Endodermal cell (in vitro differentiated cells): ENCODE data around the gene RBM12. TPM values are rescaled to one million over a fixed set of nuclear protein-coding genes. Genes with fewer than 3 reads are reported as not detected.

ENCODE experiments used
- DNase-seq: peaks from one replicate; pipeline ENCODE4 v3.0.0-alpha.2; 2017
- H3K27ac ChIP-seq: 2 replicates; pipeline ENCODE4 v1.5.1; 2013; ENCODE audit warnings: mild to moderate bottlenecking, low read depth, low read length, moderate library complexity
- H3K27me3 ChIP-seq: 2 replicates; pipeline ENCODE4 v1.6.1; 2013; ENCODE audit warnings: mild to moderate bottlenecking, low read length, moderate library complexity; ENCODE audit not compliant: insufficient read depth, control insufficient read depth, poor library complexity, severe bottlenecking
- H3K36me3 ChIP-seq: 2 replicates; pipeline ENCODE4 v1.7.0; 2013; ENCODE audit warnings: mild to moderate bottlenecking, low read length, moderate library complexity; ENCODE audit not compliant: control insufficient read depth, insufficient read depth
- H3K4me1 ChIP-seq: one replicate; pipeline ENCODE4 v1.7.0; 2013; ENCODE audit warnings: low read length; ENCODE audit not compliant: control insufficient read depth, insufficient read depth
- H3K4me3 ChIP-seq: 2 replicates; pipeline ENCODE4 v1.5.1; 2013; ENCODE audit warnings: mild to moderate bottlenecking, low read length, moderate library complexity
- H3K9ac ChIP-seq: 2 replicates; pipeline ENCODE4 v1.6.1; 2013; ENCODE audit warnings: mild to moderate bottlenecking, low read length, moderate library complexity; ENCODE audit not compliant: poor library complexity, severe bottlenecking; ENCODE audit errors: extremely low read depth
- H3K9me3 ChIP-seq: 2 replicates; pipeline ENCODE4 v1.6.1; 2013; ENCODE audit warnings: mild to moderate bottlenecking, low read length, moderate library complexity; ENCODE audit not compliant: control insufficient read depth
- H3K27ac Mint-ChIP-seq: 2 replicates; pipeline ENCODE4 v1.8.0; 2020; ENCODE audit warnings: mixed read lengths
- H3K27me3 Mint-ChIP-seq: 2 replicates; pipeline ENCODE4 v1.8.0; 2021; ENCODE audit warnings: mild to moderate bottlenecking, mixed read lengths; ENCODE audit not compliant: insufficient read depth
- H3K36me3 Mint-ChIP-seq: 2 replicates; pipeline ENCODE4 v1.8.0; 2020; ENCODE audit warnings: low read depth, mixed read lengths
- H3K4me1 Mint-ChIP-seq: 2 replicates; pipeline ENCODE4 v1.8.0; 2020; ENCODE audit warnings: mixed read lengths
- H3K4me3 Mint-ChIP-seq: 2 replicates; pipeline ENCODE4 v1.8.0; 2020; ENCODE audit warnings: mild to moderate bottlenecking, moderate library complexity, mixed read lengths
- H3K9me3 Mint-ChIP-seq: 2 replicates; pipeline ENCODE4 v1.8.0; 2020; ENCODE audit warnings: mild to moderate bottlenecking, mixed read lengths
- WGBS, 2 experiments: methylation state at CpG; one replicate each; pipeline versions ENCODE4 v1.1.5 to v1.1.7; 2013; ENCODE audit warnings: missing lambda C conversion rate in 2 of 2, mixed read lengths in 1 of 2; ENCODE audit not compliant: insufficient coverage in 1 of 2, insufficient read length in 1 of 2; 5-methylcytosine and 5-hydroxymethylcytosine counted together
- total RNA-seq, 2 donors: library from RNA; stranded (reverse); fragmentation: NEBNext Ultra II Directional in 1 of 2; extraction: Animal tissue kit (Norgen Biotek cat#: 25700) in 1 of 2; gene quantifications; 2 replicates in 1 of 2; 3 replicates in 1 of 2; pipeline ENCODE4 v1.2.1, GENCODE V29; 2021
- TF ChIP-seq, protein P1 (sequence below): fragments of 200-600 bp; sonication (generic); conservative IDR thresholded peaks from 2 replicates; pipeline ENCODE4 v1.5.0; 2021; ENCODE audit warnings: antibody characterized with exemption, mild to moderate bottlenecking

RBM12 gene
- total RNA-seq, 2 donors from 2014 or later: 106 to 158 TPM

GRCh38 chr20:35681960-35682359, 17.3 kb upstream of the RBM12 start:
- WGBS, 2 experiments: 100% methylated on average over 1 of the region's 1 CpG
- no peaks in the 10 kb centered on the region for H3K27me3 ChIP-seq
- no peaks in the 10 kb centered on the region for H3K36me3 ChIP-seq
- H3K9ac ChIP-seq: no peak overlapping the region
- Mint-ChIP-seq H3K36me3 (peaks cover 12% of the 10 kb centered on the region), H3K27me3 (no peaks in the 10 kb centered on the region), H3K4me1 (peaks cover 4% of the 10 kb centered on the region), H3K9me3 (peaks cover 2% of the 10 kb centered on the region), H3K27ac (no peak overlapping the region), H3K4me3 (no peak overlapping the region)
- DNase-seq: no peak
- H3K4me1 ChIP-seq: no peaks in the 10 kb centered on the region
- TF ChIP-seq, protein P1, sequence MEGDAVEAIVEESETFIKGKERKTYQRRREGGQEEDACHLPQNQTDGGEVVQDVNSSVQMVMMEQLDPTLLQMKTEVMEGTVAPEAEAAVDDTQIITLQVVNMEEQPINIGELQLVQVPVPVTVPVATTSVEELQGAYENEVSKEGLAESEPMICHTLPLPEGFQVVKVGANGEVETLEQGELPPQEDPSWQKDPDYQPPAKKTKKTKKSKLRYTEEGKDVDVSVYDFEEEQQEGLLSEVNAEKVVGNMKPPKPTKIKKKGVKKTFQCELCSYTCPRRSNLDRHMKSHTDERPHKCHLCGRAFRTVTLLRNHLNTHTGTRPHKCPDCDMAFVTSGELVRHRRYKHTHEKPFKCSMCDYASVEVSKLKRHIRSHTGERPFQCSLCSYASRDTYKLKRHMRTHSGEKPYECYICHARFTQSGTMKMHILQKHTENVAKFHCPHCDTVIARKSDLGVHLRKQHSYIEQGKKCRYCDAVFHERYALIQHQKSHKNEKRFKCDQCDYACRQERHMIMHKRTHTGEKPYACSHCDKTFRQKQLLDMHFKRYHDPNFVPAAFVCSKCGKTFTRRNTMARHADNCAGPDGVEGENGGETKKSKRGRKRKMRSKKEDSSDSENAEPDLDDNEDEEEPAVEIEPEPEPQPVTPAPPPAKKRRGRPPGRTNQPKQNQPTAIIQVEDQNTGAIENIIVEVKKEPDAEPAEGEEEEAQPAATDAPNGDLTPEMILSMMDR: no peak
- H3K9me3 ChIP-seq: peaks cover under 1% of the 10 kb centered on the region
- H3K4me3 ChIP-seq: no peak overlapping the region
- H3K27ac ChIP-seq: no peak overlapping the region

DNA sequence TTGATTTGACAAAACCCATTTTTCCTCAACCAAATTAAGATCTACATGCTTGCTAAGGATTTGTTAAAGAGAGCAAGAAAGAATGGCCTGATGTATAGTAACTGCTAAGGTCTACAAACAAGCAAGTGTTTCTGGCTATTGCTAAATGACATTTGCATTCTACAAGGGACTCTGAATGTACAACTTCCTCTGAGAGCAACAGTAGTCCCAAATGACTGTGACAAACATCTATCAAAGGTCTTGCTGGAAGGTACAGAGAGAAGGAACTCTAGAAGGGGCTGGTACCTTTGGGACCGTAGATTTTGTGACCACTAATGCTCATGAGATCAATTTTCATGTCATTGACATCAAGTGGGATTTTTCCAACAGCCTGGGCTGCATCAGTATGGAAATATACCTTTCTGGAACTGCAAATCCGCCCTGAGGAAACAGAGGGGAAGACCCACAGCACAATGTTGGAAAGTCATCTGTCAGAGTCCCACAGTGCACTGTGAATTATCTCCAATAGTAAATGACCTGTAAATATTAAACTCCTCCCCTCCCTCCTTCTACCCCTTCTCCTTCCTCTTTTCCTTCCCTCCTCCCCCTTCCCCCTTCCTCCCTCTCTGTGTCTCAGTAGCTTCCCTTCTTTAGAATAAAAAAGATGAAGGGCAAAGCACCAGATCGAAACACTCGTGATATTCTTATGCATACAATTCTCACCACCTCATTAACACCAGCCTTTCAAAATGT, 15.9 kb upstream of the RBM12 start:
- no peaks in the 10 kb centered on the region for H3K27me3 ChIP-seq
- TF ChIP-seq, protein P1: no peak
- H3K27ac ChIP-seq: no peak overlapping the region
- no peaks in the 10 kb centered on the region for H3K9me3 ChIP-seq
- H3K4me3 ChIP-seq: no peak overlapping the region
- H3K9me3 Mint-ChIP-seq: no peaks in the 10 kb centered on the region
- WGBS, 2 experiments: 87% methylated on average over 2 to 4 of the region's 4 CpGs
- H3K4me1 Mint-ChIP-seq: peaks cover 4% of the 10 kb centered on the region
- H3K9ac ChIP-seq: no peak overlapping the region
- H3K27ac Mint-ChIP-seq: no peak overlapping the region
- no peak overlapping the region for H3K4me3 Mint-ChIP-seq
- DNase-seq: no peak
- no peaks in the 10 kb centered on the region for H3K36me3 ChIP-seq
- peaks cover 4% of the 10 kb centered on the region for H3K36me3 Mint-ChIP-seq
- H3K4me1 ChIP-seq: no peaks in the 10 kb centered on the region
- no peaks in the 10 kb centered on the region for H3K27me3 Mint-ChIP-seq

DNA sequence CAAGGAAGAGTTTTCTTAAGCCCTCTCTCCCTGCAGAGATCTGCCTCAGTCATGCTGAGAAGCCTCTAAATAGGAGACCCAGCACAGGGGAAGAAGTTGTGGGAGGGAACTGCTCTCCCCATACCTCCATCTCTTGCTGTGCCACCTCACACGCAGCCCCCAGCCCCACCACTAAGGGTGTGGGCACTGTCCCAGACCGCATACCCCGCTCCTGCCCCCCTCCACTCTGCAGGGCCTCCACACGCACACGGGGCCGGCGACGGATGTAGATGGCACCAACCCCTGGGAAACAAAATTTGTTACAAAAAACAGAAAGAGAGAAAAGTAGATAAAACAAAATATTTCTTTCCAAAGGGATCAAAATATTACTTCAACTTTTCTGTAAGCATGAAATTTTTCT, 10.2 kb upstream of the RBM12 start:
- H3K4me3 Mint-ChIP-seq: no peak overlapping the region
- H3K27me3 Mint-ChIP-seq: no peaks in the 10 kb centered on the region
- H3K4me1 Mint-ChIP-seq: no peaks in the 10 kb centered on the region
- WGBS, 2 experiments: 95% methylated on average over 4 of the region's 8 CpGs; no CpG with 5 or more reads in 1 of the 2 experiments
- Histone ChIP-seq H3K27me3 (no peaks in the 10 kb centered on the region), H3K9me3 (no peaks in the 10 kb centered on the region), H3K36me3 (peaks cover 4% of the 10 kb centered on the region), H3K4me3 (no peak overlapping the region), H3K9ac (no peak overlapping the region), H3K4me1 (no peaks in the 10 kb centered on the region), H3K27ac (no peak overlapping the region)
- no peaks in the 10 kb centered on the region for H3K9me3 Mint-ChIP-seq
- peaks cover 27% of the 10 kb centered on the region for H3K36me3 Mint-ChIP-seq
- TF ChIP-seq, protein P1: no peak
- DNase-seq: no peak
- no peak overlapping the region for H3K27ac Mint-ChIP-seq
